GM13977 (cell line): ENCODE measurements around the gene KRTAP4-6.
"Not testable (repeated sequence)": the region's sequence is repeated elsewhere in the genome, so short reads cannot be mapped to it uniquely, and the experiment has no call there.

ENCODE experiments used
- DNase-seq: peaks from one replicate; pipeline ENCODE4 v3.0.0; 2012; ENCODE audit warnings: low spot score
- CTCF ChIP-seq: IDR thresholded peaks from 2 replicates; pipeline ENCODE4 v1.5.1; 2012; ENCODE audit warnings: mild to moderate bottlenecking, control low read depth; ENCODE audit not compliant: insufficient read depth; ENCODE audit errors: extremely low read depth, missing control alignments
- in situ Hi-C: fragments of 300-500 bp; cut with MboI; formaldehyde crosslinking; loops from one replicate; pipeline ENCODE4 v1.12.0; 2022; ENCODE audit warnings: low sequenced_read_pairs, low pct_unique_long_range_greater_than_20kb, mixed read lengths, inconsistent platforms; ENCODE audit not compliant: unreplicated experiment

Gene KRTAP4-6

GRCh38 chr17:41147531-41148204 lies 7.3 kb upstream of the KRTAP4-6 start:
- no peak for TF ChIP-seq CTCF
- in situ Hi-C loops = no loop called here
- DNase-seq = no peak

GRCh38 chr17:41145261-41145660 lies 4.9 kb upstream of the KRTAP4-6 start:
- in situ Hi-C loops = no loop called here
- no peak for DNase-seq
- no peak for TF ChIP-seq CTCF

- TF ChIP-seq CTCF = no peak
- in situ Hi-C loops = no loop called here
- no peak for DNase-seq
Measured at GRCh38 chr17:41144846-41145245, 4.5 kb upstream of the KRTAP4-6 start.

GRCh38 chr17:41141361-41141760 lies 1.0 kb upstream of the KRTAP4-6 start:
- no peak for DNase-seq
- in situ Hi-C loops = no loop called here
- TF ChIP-seq CTCF = no peak

- in situ Hi-C loops, DNase-seq: not testable (repeated sequence)
Measured at GRCh38 chr17:41139865-41140264, 479 bp downstream of the KRTAP4-6 start.

GRCh38 chr17:41133880-41134735 lies 6.2 kb downstream of the KRTAP4-6 start:
- no peak for DNase-seq
- in situ Hi-C loops = no loop called here
- no peak for TF ChIP-seq CTCF

- no peak for TF ChIP-seq CTCF
- DNase-seq = peak; percentile 28
- in situ Hi-C loops = no loop called here
Measured at GRCh38 chr17:41131979-41132378, 8.4 kb downstream of the KRTAP4-6 start.
